LNCaP clone FGC (cell line): ENCODE data around the gene ARHGAP32.

Experiments
- DNase-seq: peaks from one replicate; pipeline ENCODE4 v3.0.0-alpha.2; 2011; ENCODE audit warnings: low read depth
- H3K4me3 ChIP-seq: 2 replicates; pipeline ENCODE4 v1.5.1; 2011; ENCODE audit warnings: mild to moderate bottlenecking, low read depth, low read length, control low read depth
- CTCF ChIP-seq: IDR thresholded peaks from 2 replicates; pipeline ENCODE4 v1.5.1; 2012; ENCODE audit warnings: mild to moderate bottlenecking; ENCODE audit not compliant: control insufficient read depth, insufficient read depth; ENCODE audit errors: extremely low read depth

Gene ARHGAP32

GRCh38 chr11:129042503-129042902 lies 149.6 kb downstream of the ARHGAP32 start:
- TF ChIP-seq CTCF: no peak
- DNase-seq: no peak

GRCh38 chr11:129041611-129042018 lies 150.5 kb downstream of the ARHGAP32 start:
- no peak overlapping the region for H3K4me3 ChIP-seq
- no peak for TF ChIP-seq CTCF
- DNase-seq: peak; percentile 56

More at GRCh38 chr11:129042503-129042902, 149.6 kb downstream of the ARHGAP32 start:
- H3K4me3 ChIP-seq: no peak overlapping the region

- peak; percentile 28 for DNase-seq
- TF ChIP-seq CTCF: no peak
- no peak overlapping the region for H3K4me3 ChIP-seq
Measured at GRCh38 chr11:129040934-129041333, 151.2 kb downstream of the ARHGAP32 start.

GRCh38 chr11:129035244-129035643 lies 156.9 kb downstream of the ARHGAP32 start:
- no peak overlapping the region for H3K4me3 ChIP-seq
- no peak for TF ChIP-seq CTCF

GRCh38 chr11:129034001-129034400 lies 158.1 kb downstream of the ARHGAP32 start:
- TF ChIP-seq CTCF: no peak
- no peak for DNase-seq
- H3K4me3 ChIP-seq: no peak overlapping the region

More at GRCh38 chr11:129035244-129035643, 156.9 kb downstream of the ARHGAP32 start:
- DNase-seq: no peak

GRCh38 chr11:129023968-129024676 lies 168.0 kb downstream of the ARHGAP32 start:
- H3K4me3 ChIP-seq: peak overlapping the region; percentile 55
- peak; percentile 83 for DNase-seq
- no peak for TF ChIP-seq CTCF

- no peak for TF ChIP-seq CTCF
- no peak for DNase-seq
- no peak overlapping the region for H3K4me3 ChIP-seq
Measured at GRCh38 chr11:129021295-129021694, 170.8 kb downstream of the ARHGAP32 start.
